Stimulated activated CD8-positive, alpha-beta memory T cell treated with anti-CD3 and anti-CD28 coated beads, Interleukin-7, amount 100 ng/mL, for 4 hours (primary cell): ENCODE results near the gene GPR158.

Source experiments
- DNase-seq, 2 donors: peaks; one replicate each; pipeline ENCODE4 v3.0.0-alpha.2; 2020; ENCODE audit warnings: low read depth in 2 of 2

The GPR158 gene

DNA sequence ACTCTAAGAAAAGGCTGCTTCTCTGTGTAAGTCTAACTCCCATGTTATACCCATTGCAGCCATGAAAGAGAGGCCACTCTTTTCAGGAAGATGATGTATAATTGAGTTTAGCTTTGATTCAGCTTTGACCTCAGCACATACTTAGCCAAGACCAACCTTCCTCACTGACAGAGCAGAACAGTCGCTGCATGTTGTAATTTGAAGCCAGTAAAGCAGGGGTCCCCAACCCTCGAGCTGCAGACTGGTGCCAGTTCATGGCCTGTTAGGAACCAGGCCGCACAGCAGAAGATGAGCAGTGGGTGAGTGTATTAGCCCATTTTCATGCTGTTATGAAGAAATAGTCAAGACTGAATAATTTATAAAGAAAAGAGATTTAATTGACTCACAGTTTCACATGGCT, 223.9 kb downstream of the GPR158 start:
- DNase-seq = no peak

DNA sequence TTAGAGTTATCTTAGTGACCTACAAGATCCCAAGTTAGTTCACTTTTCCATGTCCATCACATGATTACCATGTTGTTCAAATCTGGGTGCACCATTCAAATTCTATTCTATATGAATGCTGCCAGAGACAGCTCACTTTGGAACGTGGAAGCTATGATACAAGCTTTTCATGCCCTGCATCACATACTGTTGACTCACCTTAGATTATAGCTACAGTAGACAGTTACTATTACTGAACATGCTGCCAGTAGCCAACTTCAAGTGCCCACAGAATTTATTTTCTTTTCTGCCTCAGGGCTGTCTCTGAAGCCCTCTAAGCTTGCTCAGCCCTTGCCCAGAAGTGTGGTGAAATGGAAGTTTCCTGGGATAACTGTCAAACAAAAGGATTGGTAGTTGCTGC, 231.1 kb downstream of the GPR158 start:
- DNase-seq = no peak

GRCh38 chr10:25417611-25418010, 242.8 kb downstream of the GPR158 start:
- DNase-seq = no peak

DNA sequence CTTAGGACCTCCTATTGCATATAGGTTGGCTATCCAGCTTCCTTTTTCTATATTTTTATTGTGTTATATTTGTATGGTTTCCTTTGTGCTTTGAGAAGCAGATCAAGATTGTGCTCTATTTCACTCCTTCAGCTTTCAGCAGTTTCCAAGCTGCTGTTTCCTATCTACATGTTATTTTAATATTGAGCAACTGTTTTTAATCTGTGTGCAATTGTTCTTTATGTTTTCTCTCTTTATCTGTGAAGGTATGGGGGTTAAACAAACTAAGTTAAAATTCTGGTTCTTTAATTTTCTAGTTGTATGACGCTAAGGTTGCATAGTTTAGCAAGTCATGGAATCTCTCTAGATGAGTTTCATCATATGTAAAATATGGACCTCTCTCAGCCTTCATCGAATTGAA, 251.0 kb downstream of the GPR158 start:
- DNase-seq = no peak

DNA sequence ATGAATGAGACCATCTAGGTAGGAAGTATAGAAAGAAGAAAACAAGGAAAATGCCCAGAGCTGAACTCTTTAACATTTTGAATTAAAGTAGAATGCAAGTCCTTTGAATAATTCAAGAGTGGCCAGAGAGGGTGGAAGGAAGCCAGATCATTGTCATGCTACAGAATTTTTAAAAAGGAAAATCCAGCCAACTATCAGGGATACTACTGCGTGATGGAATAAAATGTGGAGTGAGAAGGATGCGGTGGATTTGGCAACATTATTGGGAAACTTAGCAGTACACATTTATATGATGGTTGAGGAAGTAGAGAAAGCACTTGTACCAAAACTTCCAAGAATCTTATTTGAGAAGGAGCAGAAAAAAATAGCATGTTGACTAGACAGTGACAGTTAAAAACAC, 261.6 kb downstream of the GPR158 start:
- no peak for DNase-seq

DNA sequence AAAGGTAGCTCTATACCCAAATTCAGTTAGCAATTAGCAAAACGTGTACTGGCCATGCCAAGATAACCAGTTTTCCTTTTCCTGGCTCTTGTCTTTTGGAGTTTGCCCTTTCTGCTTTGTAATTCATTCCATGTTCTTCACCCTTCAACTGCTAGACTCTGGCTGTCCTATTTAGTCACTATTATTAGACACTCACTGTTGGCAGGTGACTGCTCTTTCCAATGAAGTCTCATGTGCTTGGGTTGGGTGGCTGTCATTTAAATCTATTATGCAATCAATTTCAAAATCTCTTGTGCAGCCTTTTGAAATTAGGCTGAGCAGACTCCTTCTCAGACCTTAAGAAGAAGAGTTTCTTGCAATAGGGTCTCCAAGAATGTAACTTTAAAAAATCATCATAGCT, 266.5 kb downstream of the GPR158 start:
- DNase-seq = no peak

DNA sequence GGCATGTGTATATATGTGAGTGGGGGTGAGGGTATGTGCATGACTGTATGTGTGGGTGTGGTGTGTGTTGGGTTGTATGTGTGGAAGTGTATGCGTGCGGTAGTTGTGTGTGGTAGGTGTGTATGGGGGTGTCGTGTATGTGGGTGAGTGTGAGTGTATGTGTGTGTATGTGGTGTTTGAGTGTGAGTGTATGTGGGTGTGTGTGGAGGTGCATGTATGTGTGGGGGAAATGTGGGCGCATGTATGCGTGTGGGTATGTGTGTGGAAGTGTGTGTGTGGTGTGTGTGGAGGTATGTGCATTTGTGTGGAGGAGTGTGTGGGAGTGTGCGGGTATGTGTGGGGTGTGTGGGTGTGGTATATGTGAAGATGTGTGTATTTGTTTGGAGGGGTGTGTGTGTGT, 269.5 kb downstream of the GPR158 start:
- no peak for DNase-seq

- DNase-seq = no peak
These were observed 276.6 kb downstream of the GPR158 start for GRCh38 chr10:25451401-25451800.

DNA sequence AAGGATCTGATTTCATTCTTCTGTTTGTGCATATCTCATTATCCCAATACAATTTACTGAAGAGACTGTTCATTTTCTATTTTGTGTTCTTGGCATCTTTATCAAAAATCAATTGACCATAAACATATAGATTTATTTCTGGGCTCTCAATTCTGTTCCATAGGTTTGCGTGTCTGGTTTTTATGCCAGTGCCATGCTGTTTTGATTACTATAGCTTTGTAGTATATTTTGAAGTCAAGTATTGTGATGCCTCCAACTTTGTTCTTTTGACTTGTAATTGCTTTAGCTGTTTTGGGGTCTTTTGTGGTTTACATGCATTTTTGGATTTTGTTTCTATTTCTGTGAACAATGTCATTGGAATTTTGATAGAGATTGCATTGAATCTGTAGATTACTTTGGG, 278.8 kb downstream of the GPR158 start:
- DNase-seq = no peak

GRCh38 chr10:25455980-25456567, 281.3 kb downstream of the GPR158 start:
- no peak for DNase-seq

DNA sequence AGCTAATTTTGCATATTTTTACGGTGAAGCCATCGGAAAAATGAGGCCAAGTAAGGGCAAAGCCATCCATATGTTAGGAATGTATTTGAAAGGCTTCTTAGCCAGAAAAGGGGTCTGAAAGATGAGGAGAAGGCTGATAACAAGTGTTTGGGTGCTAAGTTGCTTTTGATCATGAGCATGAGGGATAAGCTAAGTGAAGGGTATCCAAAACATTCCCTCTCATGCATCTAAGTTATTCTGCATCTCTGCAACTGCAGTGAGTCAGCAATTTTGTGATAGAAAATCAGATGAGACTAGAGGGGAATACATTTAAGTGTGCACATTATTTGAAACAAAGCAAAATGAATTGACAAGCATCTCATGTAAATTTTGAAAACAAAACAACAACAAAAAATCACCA, 282.8 kb downstream of the GPR158 start:
- no peak for DNase-seq

DNA sequence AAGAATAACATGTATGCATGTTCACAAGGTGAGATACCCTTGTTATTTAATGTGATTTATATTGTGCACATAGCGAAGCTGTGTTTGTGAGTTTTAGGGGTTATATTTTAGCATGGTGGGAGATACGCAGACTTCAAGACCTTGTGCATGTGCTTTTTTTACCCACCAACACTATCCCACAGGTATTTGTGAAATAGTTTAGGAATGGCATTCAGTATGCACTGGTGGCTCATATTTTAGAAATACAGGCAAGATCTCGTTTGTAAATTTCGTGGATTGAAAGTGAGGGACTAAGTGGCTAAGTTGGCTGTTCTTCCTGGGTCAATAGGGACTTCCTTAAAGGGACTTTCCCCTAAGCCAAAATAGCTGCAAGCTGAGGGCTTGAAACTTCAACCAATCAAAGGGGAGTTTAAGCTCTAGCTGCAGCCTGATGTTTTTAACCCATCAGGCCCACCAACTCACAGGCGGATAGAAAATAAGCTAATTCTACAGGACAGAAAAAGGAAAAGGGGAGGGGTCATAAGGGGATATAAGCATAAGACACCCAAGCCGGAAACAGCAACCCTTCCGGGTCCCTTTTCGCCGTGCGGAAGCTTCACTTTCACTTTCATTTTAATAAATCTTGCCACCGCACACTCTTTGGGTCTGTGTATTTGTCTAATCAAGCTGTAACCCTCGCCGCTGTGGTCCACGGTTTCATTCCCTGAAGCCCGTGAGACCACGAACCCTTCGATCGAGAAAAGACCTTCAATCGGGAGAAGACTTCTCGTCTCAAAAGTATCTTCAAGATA, 291.0 kb downstream of the GPR158 start:
- no peak for DNase-seq

DNA sequence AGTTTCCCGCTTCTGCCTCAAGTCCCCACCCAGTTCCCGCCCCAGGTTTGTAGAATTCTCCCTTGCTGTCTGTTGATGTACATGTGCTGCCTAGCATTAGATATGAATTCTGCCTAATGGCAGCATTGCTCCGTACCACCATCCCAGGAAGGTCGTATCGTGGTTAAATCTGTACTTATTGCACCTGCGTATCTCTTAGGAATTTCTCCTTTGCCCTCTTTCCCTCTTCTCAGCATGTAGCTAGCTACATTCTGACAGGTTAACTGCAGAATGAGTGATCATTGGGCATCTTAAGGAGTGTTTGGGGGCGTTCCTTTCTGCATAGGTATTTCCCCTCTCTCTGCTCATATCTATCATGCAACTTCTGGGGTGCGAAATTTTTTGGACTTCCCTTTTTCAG, 293.1 kb downstream of the GPR158 start:
- DNase-seq = no peak

GRCh38 chr10:25481467-25481866, 306.7 kb downstream of the GPR158 start:
- DNase-seq = no peak

GRCh38 chr10:25483999-25484398, 309.2 kb downstream of the GPR158 start:
- no peak for DNase-seq

DNA sequence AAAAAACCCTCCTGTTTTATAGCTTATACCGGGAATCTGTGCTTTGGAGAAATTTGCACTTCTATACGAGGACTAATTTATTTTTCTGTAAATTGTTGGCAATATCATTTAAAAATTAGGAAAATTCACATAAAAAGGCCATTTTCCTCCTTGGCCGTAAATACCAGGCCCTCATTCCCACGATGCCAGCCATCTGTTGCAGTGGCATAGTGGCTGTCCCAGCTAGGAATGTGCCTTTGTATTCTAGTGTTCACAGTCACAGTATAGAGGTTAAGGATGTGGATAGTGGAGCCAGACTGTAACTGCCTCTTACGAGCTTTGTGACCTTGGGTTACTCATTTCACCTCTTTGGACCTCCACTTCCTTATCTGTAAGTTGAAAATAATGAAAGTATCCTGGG, 312.5 kb downstream of the GPR158 start:
- DNase-seq = no peak

- no peak for DNase-seq
These were observed 317.2 kb downstream of the GPR158 start for GRCh38 chr10:25492040-25492439.

GRCh38 chr10:25492680-25493079, 317.9 kb downstream of the GPR158 start:
- DNase-seq = no peak

GRCh38 chr10:25493122-25493893, 318.5 kb downstream of the GPR158 start:
- no peak for DNase-seq

- no peak for DNase-seq
These were observed 322.4 kb downstream of the GPR158 start for GRCh38 chr10:25497246-25497645.

DNA sequence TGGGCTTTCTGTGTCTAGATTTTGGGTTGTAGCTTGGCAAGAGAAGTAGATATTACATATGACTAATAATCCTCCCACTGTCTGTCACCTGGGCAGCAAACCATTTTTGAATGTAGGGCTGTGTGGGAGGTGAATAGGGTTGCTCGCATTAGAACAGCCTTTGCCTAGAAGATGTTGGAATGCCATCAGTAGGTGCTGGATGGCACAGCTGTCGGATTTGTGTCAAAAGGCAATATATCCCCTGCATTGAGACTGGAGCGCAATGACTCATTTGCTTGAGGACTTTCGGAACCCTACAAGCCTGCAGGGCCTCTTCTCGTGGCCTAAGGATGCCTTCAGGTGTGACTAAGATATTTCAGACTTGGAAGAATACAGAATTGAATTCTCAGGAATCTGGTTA, 323.8 kb downstream of the GPR158 start:
- DNase-seq = no peak

GRCh38 chr10:25501912-25502311, 327.1 kb downstream of the GPR158 start:
- DNase-seq = no peak

- no peak for DNase-seq
These were observed 327.7 kb downstream of the GPR158 start for GRCh38 chr10:25502453-25502852.
